Cardiac fibroblast (primary cell): ENCODE data around the gene KAZALD1.

Source experiments
- DNase-seq, 2 donors: peaks; one replicate each; pipeline versions ENCODE4 v3.0.0 to v3.0.0-alpha.2; 2010; ENCODE audit warnings: low read depth in 2 of 2
- H3K4me3 ChIP-seq, 2 donors: replicated peaks in 1 of 2; 1 replicate in 1 of 2; 2 replicates in 1 of 2; pipeline ENCODE4 v1.5.1; 2011; ENCODE audit warnings: low read depth in 2 of 2, low read length in 2 of 2, mild to moderate bottlenecking in 2 of 2, moderate library complexity in 1 of 2
- CTCF ChIP-seq: IDR thresholded peaks from one replicate; pipeline ENCODE4 v1.5.1; 2011; ENCODE audit warnings: low read depth, mild to moderate bottlenecking, low read length, inconsistent platforms

The KAZALD1 gene

GRCh38 chr10:101042118-101042517 lies 19.7 kb upstream of the KAZALD1 start:
- no peak for DNase-seq
- TF ChIP-seq CTCF = no peak

GRCh38 chr10:101042667-101043362 lies 19.0 kb upstream of the KAZALD1 start:
- no peak for TF ChIP-seq CTCF
- peak; percentile 95 to 98 for DNase-seq

More at GRCh38 chr10:101042118-101042517, 19.7 kb upstream of the KAZALD1 start:
- H3K4me3 ChIP-seq = peak overlapping the region; percentile 45 to 61

DNA sequence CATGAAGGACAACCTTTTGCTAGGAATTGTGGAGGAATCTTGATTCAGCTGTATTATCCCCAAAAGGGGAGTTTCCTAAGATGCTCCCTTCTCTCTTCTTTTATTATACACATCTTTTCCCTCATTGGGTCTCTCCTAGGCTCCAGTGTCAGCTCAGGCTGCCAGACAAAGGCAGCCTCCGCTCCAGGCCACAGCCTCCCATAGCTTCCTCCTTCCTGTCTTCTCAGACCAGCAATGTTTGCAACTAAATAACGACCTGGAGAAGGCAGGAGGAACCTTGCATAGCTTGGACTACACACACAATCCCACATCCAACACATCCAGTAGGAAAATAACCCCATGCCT lies 18.5 kb upstream of the KAZALD1 start:
- H3K4me3 ChIP-seq = peak overlapping the region; percentile 45 to 61
- no peak for DNase-seq
- no peak for TF ChIP-seq CTCF

More at GRCh38 chr10:101042667-101043362, 19.0 kb upstream of the KAZALD1 start:
- H3K4me3 ChIP-seq = peak overlapping the region; percentile 45 to 61

DNA sequence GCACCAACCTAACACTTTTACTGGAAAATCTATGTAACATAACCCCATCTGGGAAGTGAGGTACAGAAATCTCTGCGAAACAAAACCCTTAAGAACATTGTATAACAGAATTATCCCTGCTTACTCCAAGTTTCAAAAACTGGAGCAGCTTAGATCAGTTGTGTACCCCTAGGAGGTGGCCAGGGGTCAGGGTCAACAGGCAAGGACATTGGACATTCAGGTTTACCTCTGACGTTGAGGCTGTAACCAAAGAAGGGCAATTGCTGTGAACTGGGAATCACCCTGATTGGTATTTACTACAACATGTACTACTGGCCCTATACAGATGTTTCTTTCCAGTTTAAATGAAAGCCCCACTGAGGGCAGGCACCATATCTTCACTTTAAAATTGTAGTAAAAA lies 17.7 kb upstream of the KAZALD1 start:
- no peak overlapping the region for H3K4me3 ChIP-seq
- TF ChIP-seq CTCF = no peak
- DNase-seq = no peak

DNA sequence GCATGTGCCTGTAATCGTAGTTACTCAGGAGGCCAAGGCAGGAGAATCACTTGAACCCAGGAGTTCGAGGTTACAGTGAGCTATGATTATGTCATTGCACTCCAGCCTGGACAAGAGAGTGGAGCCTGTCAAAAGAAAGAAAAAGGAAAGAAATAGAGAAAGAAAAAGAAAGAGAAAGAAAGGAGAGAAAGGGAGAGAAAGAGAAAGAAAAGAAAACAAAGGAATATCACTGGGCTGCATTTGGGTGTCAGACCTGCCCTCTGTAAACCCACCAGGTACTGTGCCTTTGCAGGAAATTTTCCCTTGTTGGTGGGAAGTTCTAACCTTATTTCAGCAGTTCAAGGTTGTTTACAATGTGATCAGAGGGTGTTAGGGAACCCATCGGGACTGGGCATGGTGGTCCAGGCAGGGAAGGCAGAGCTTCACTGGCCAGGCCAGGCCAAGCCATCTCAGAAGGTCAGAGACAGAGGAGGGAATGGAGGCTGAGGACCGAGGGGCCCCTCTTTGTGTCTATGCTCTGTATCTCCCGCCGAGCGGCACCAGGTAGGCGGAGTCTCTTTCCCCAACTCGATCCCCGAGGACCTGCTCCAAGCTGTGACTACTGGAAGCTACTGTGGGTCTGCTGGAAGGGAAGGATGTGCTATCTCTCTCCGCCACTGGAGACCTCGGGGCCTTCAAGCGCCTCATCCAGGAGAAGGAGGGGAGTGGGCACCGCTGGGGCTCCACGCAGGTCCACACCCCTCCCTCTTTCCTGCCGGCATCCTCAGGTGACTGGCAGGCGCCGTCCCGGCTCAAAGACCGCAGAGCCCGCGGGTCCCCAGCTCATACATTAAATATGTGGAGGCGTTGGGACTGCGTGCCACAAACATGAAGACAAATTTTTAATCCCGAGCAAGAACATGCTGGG lies 15.2 kb upstream of the KAZALD1 start:
- no peak for DNase-seq
- no peak overlapping the region for H3K4me3 ChIP-seq
- TF ChIP-seq CTCF = no peak

DNA sequence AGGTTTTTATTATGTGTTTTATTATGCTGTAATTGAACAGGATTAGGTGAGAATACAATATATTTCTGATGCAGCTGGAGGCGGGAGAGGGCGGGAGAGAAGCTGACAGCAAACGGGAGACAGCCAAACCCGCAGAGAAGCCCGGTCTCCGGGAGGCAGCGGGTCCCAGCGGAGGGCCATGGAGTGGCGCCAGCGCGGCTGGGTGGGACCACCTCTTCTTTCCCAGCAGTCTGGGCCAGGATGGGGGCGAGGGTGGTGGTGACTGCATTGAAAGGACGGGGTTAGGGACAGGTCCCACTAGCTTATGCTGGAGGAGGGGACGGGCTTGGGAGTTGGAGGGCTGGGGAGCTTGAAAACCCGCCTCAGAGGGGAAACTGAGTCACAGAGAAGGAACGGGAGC lies 14.5 kb upstream of the KAZALD1 start:
- DNase-seq = no peak
- no peak for TF ChIP-seq CTCF
- H3K4me3 ChIP-seq = no peak overlapping the region
